ENCODE results near the gene RGSL1. TPM values are rescaled to one million over a fixed set of nuclear protein-coding genes. Genes with fewer than 3 reads are reported as not detected.
A peak's percentile ranks its signal among the peaks of the same experiment; 100 is the strongest.

Gene RGSL1
- total RNA-seq, 2 experiments from 2014 or later: not detected

DNA sequence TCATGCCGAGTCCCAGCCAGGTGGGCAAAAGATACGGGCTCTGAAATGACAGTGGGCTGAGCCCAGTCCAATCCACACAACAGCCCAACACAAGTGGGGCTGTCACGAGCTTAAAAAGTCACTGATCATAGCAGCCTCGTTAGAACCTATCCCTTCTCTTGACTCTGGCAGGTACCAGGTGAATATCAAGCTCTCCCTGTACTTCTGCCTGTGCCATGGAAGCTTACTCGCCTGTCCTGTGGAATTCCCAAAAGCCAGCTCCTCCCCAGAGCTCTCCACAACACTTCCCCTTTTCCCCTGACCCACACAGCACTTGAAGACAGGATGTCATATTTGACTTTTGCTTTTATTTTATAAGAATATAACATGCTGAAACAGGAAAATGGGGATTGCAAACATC is 148.3 kb downstream of the RGSL1 start:
- ChIA-PET POLR2A (interaction anchor here (0.5 to 1.4 kb wide), 8 partner anchors 10 to 190 kb away, joined by 3 to 9 read pairs (median 4); no protein-coding TSS in a partner anchor), CTCF (ENCODE audit: unreplicated experiment) (interaction anchor here (1.0 to 12.7 kb wide), 4 partner anchors 10 to 199 kb away, joined by 3 to 189 read pairs (median 4); no protein-coding TSS in a partner anchor)
- Histone ChIP-seq H3K27ac (ENCODE audit: low read depth, low read length, poor library complexity, severe bottlenecking) (no peak overlapping the region), H3K9me2 (ENCODE audit: insufficient read depth, low read length) (no peaks in the 10 kb centered on the region), H3K9me3 (ENCODE audit: low read length) (no peaks in the 10 kb centered on the region), H3K4me3 (ENCODE audit: low read depth, low read length, poor library complexity, severe bottlenecking) (no peak overlapping the region), H3K36me3 (ENCODE audit: insufficient read depth, low read length) (peaks cover 52% of the 10 kb centered on the region), H2AFZ (ENCODE audit: low read length) (no peak overlapping the region), H3K4me1 (ENCODE audit: insufficient read depth, low read length, poor library complexity, severe bottlenecking) (peaks cover 40% of the 10 kb centered on the region), H3K79me2 (ENCODE audit: insufficient read depth, low read depth, low read length) (peaks cover 34% of the 10 kb centered on the region), H3K4me2 (ENCODE audit: low read length) (no peak overlapping the region), H4K20me1 (ENCODE audit: insufficient read depth, low read length) (peaks cover 21% of the 10 kb centered on the region; the same call in 1 of the 2 replicates)
- intact Hi-C loops (cut with micrococcal nuclease; ENCODE audit: unreplicated experiment): no loop called here
- TF ChIP-seq, protein P1, sequence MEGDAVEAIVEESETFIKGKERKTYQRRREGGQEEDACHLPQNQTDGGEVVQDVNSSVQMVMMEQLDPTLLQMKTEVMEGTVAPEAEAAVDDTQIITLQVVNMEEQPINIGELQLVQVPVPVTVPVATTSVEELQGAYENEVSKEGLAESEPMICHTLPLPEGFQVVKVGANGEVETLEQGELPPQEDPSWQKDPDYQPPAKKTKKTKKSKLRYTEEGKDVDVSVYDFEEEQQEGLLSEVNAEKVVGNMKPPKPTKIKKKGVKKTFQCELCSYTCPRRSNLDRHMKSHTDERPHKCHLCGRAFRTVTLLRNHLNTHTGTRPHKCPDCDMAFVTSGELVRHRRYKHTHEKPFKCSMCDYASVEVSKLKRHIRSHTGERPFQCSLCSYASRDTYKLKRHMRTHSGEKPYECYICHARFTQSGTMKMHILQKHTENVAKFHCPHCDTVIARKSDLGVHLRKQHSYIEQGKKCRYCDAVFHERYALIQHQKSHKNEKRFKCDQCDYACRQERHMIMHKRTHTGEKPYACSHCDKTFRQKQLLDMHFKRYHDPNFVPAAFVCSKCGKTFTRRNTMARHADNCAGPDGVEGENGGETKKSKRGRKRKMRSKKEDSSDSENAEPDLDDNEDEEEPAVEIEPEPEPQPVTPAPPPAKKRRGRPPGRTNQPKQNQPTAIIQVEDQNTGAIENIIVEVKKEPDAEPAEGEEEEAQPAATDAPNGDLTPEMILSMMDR (conservative IDR thresholded peaks at IDR 0.05; ENCODE audit: low read length): no peak
- TF ChIP-seq EZH2phosphoT487 (IDR thresholded peaks at IDR 0.05; ENCODE audit: borderline replicate concordance, low read depth, low read length): no peak
- BruUV-seq (replicated peaks): no TSS peak
- DNase-seq (ENCODE audit: low spot score): no peak

DNA sequence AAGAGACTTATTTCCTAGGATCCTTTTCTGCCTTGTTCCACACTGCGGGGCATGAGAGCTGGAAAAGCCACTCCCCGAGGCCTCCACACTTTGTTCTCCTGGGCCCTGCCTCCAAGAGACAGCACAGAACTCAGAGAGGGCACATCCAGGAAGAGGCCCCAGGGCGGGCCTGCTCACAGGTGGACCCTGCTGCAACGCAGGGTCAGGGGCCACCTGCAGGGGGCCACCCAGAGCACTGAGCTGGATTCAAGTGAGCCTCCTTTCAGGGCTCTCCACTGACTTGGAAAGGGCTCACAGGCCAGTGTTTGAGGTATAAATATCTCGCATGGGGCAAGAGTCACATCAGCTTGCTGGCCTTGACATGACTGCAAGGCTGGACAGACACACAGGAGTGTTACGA is 149.4 kb downstream of the RGSL1 start:
- Histone ChIP-seq H3K4me2 (ENCODE audit: low read length) (peak overlapping the region; percentile 11), H3K4me3 (ENCODE audit: low read depth, low read length, poor library complexity, severe bottlenecking) (no peak overlapping the region), H3K79me2 (ENCODE audit: insufficient read depth, low read depth, low read length) (peaks cover 42% of the 10 kb centered on the region), H4K20me1 (ENCODE audit: insufficient read depth, low read length) (peaks cover 24% of the 10 kb centered on the region; the same call in 1 of the 2 replicates), H3K36me3 (ENCODE audit: insufficient read depth, low read length) (peaks cover 53% of the 10 kb centered on the region), H2AFZ (ENCODE audit: low read length) (no peak overlapping the region), H3K9me2 (ENCODE audit: insufficient read depth, low read length) (no peaks in the 10 kb centered on the region), H3K4me1 (ENCODE audit: insufficient read depth, low read length, poor library complexity, severe bottlenecking) (peaks cover 40% of the 10 kb centered on the region), H3K9me3 (ENCODE audit: low read length) (no peaks in the 10 kb centered on the region), H3K27ac (ENCODE audit: low read depth, low read length, poor library complexity, severe bottlenecking) (no peak overlapping the region)
- ChIA-PET CTCF (ENCODE audit: unreplicated experiment) (interaction anchor here (0.5 to 12.7 kb wide), 5 partner anchors 11 to 198 kb away, joined by 3 to 189 read pairs (median 4); no protein-coding TSS in a partner anchor), POLR2A (interaction anchor here (0.5 to 1.2 kb wide), 3 partner anchors 16 to 191 kb away, joined by 3 to 4 read pairs (median 3); no protein-coding TSS in a partner anchor)
- TF ChIP-seq, protein P1 (conservative IDR thresholded peaks at IDR 0.05; ENCODE audit: low read length): peak; percentile 72
- no peak for TF ChIP-seq EZH2phosphoT487 (IDR thresholded peaks at IDR 0.05; ENCODE audit: borderline replicate concordance, low read depth, low read length)
- no TSS peak for BruUV-seq (replicated peaks)
- peak; percentile 45 for DNase-seq (ENCODE audit: low spot score)
- intact Hi-C loops (cut with micrococcal nuclease; ENCODE audit: unreplicated experiment): no loop called here

Measured in OCI-LY7 (cell line).